GM21717 (cell line): Measurements from ENCODE around the gene PIK3C2G.

Source experiments
- ATAC-seq: cut with Tn5 transposase; IDR thresholded peaks from one replicate; pipeline ENCODE4 v1.9.1; 2021; ENCODE audit warnings: mild to moderate bottlenecking, moderate library complexity; ENCODE audit not compliant: unreplicated experiment

The PIK3C2G gene

GRCh38 chr12:18270958-18271460, 9.7 kb downstream of the PIK3C2G start:
- no peak for ATAC-seq

- ATAC-seq = no peak
Observed at GRCh38 chr12:18275981-18276380, 14.7 kb downstream of the PIK3C2G start.

DNA sequence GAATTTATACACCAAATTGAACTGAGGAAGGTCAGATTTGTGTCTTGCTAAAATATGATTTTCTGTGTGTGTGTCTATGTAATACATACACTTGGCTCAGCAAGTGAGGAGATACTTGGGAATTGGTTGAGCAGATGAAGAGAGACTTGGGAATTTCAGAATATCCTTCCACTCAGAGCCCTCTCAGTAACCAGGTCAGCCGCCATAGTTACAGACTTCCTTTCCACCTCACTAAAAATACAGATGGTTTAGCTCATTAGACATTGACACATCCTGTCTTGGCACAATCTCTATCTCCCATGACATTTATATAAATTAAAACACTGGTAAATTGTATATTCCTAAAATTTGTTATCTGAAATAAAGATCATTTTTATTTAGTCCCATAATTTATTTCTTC, 15.9 kb downstream of the PIK3C2G start:
- no peak for ATAC-seq

DNA sequence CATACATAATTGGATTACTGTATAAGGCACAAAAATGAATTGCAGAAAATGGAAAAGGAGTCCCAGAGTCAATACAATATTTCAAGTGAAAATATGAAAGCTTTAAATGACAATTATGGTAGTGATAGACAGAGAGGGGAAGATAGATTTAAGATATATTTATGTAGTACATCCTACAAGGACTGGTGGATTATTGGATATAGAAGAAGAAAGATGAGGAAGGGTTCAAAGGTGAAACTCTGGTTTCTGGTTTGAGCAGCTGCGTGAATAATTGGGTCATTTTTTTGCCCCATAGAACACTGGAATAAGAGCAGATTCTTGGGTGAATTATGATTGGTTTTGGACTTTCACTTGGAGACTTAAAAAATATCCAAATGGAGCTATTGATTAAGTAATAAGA, 19.4 kb downstream of the PIK3C2G start:
- no peak for ATAC-seq

- no peak for ATAC-seq
Observed at GRCh38 chr12:18281941-18282340, 20.6 kb downstream of the PIK3C2G start.

DNA sequence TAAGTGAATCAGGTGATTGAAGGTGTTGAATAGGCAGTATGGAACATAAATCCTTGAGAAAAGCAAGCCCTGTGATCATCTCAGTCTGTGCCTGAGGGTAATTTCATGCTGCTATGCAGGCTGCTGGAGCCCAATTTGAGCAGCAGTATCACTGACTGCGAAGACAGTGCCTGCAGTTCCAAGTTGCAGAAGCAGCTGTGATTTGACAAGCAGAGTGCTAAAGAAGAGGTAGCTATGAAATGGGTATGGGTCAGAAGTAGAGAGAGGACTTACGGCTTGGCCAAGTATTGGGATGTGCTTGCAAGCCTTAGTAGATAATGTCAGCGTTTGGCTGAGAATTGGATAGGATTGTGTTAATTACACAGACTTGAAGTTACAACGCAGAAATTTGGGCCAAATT, 22.5 kb downstream of the PIK3C2G start:
- ATAC-seq = no peak

GRCh38 chr12:18284386-18284785, 23.1 kb downstream of the PIK3C2G start:
- no peak for ATAC-seq

- no peak for ATAC-seq
Observed at GRCh38 chr12:18285161-18285560, 23.8 kb downstream of the PIK3C2G start.

- no peak for ATAC-seq
Observed at GRCh38 chr12:18290386-18290785, 29.1 kb downstream of the PIK3C2G start.

DNA sequence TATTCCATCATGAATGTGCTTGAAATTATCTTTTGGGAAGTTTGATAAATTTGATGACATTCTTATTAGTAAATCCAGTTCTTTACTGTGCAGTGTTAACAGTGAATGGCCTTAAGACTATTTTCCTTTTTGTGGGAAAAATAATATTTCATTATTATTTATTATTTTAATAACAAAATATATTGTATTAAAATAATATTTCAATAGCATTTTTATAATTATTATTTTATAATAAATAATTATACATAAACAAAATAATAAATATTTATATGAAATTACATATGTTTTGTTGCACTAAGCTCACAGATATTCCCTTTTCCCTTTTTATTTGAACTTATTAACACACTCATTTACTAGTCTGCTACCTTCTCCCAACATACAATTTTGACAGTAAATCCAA, 33.6 kb downstream of the PIK3C2G start:
- ATAC-seq = no peak

- no peak for ATAC-seq
Observed at GRCh38 chr12:18296201-18296908, 35.0 kb downstream of the PIK3C2G start.

- no peak for ATAC-seq
Observed at GRCh38 chr12:18296909-18297280, 35.6 kb downstream of the PIK3C2G start.

- no peak for ATAC-seq
Observed at GRCh38 chr12:18297902-18298301, 36.6 kb downstream of the PIK3C2G start.

DNA sequence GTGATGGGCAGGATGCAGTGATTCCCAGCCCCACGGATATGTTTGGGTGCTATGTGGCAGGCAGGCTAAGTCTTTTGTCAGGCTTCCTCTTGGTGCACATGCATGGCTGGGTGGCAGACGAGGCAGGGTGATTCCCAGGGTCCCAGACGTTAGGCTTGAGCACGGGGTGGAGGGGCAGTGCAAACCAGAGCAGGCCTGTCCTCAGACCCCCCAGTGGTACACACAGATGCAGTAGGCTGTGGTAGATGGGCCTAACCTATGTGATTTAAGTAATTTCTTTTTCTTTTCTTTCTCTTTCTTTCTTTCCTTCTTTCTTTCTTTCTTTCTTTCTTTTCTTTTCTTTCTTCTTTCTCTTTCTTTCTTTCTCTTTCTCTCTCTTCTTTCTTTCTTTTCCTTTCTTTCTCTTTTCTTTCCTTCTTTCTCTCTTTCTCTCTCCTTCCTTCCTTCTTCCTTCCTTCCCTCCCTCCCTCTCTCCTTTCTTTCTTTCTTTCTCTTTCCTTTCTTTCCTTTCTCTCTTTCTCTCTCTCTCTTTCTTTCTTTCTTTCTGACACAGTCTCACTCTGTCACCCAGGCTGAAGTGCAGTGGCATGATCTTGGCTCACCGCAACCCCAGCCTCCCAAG, 41.6 kb downstream of the PIK3C2G start:
- no peak for ATAC-seq

DNA sequence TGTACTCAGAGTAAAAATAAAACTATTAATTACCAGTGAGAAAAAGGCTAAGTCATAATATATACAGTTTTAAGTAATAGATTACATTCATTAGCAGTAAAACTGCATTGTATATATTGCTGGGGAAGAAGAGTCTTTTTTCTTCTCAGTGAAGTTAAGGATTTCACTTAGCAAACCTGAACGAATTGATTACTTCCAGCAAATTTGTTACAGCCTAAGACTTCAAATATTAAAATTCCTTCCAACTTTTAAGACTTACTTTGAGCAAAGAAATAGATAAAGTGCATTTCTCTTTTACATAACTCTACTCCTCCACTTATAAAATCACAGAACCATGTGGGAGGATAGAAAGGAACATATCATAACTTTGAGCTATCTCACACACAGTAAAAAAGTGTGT, 43.3 kb downstream of the PIK3C2G start:
- ATAC-seq = no peak

DNA sequence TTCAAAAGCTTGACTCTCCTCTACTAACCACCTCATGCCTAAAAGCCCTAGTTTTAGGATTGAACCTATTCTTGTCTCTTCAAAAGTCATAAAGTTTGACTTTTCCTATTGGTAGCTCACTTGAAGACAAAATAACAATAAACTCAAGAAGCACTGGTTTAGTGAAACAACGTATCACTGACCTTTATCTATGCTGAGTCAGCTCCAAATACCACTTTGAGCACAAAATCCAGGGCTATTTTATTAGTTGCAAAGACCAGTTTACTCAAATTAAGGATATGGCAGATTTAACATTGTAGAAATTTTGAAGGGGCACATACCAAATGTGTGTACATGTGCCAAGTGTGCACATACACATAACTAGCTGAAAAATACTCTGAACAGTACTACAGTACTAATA, 45.0 kb downstream of the PIK3C2G start:
- no peak for ATAC-seq

DNA sequence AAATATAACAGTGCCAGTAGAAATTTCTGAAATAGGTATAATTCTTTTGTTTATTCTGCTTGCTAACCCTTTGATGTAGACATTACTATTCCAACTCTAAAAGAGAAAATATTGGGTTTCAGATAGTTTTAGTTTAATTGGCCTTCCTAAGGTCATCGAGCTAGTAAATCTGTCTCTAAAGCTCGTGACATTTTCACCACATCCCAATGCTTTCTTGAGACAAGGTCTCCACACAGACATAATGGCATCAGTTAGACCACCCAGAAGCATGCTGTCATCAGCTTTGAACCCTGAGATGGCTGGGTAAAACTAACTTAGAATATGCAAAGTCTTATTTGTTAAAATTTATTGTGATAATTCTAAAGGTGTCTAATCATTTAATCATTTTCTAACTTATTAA, 52.0 kb downstream of the PIK3C2G start:
- no peak for ATAC-seq

GRCh38 chr12:18320036-18320617, 58.8 kb downstream of the PIK3C2G start:
- ATAC-seq = no peak

GRCh38 chr12:18320976-18321375, 59.7 kb downstream of the PIK3C2G start:
- no peak for ATAC-seq

DNA sequence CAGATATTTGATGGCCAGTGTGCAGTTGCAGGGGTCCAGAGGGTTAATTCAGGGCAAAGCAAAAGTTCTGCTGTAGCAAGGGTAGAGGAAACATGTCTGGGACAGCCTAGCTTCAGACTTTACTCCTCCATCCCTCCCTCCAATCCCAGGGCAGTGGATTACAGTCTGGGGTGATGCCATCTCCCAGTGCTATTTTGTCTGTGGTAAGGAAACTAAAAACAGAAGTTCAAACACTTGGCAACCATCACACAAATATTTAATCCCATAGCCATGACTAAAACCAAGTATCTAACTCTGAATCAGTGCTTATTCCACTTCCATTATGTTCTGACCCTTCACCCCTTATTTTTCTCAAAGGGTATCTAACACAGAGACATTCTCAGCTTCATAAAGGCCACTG, 61.8 kb downstream of the PIK3C2G start:
- no peak for ATAC-seq

DNA sequence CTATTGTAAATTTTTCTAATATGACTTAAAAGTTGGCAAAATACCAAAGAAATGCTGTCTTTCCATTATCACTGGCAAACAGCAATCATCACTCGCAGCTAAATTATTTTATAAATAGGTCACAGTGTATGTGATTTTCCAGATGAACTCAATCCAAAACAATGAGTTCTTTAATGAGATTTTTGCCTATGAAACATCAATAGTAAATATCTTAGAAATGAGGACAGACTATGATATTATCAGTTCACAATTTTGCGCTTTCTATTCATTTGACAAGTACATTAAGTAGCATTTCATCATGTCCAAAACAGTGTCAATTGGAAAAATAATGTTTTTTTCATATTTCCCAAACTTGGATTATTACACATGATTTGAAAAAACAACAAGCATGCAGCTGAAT, 65.7 kb downstream of the PIK3C2G start:
- ATAC-seq = no peak

DNA sequence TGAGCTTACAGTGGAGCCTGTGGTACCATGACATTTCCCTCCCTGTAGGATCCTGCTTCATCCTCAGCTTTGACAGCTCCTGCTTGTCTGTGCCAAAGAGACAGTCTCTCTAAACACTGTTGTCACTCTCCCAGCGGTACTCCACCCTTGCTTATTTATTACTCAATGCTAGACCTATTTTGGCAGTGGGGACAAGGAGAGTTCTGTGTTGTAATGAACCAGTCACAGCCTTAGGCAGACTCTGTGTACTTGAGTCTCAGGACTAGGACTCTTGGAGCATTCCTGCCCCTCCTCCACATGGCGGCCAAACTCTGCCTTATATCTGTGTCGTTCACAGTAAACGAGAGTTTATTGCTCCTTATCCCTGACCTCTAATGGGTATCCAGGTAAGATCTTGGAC, 70.9 kb downstream of the PIK3C2G start:
- ATAC-seq = no peak
